Nephron (organoid): ENCODE measurements around the gene CCT7.

Source experiments
- H3K27ac Mint-ChIP-seq, 3 experiments: 2 replicates each; pipeline ENCODE4 v1.8.0; 2020; ENCODE audit warnings: mixed read lengths in 3 of 3, mild to moderate bottlenecking in 2 of 3, moderate library complexity in 1 of 3
- H3K27me3 Mint-ChIP-seq: 2 replicates; pipeline ENCODE4 v1.8.0; 2021; ENCODE audit warnings: low read depth, mild to moderate bottlenecking, moderate library complexity, mixed read lengths
- H3K36me3 Mint-ChIP-seq: 2 replicates; pipeline ENCODE4 v1.8.0; 2020; ENCODE audit warnings: low read depth, mixed read lengths
- H3K4me1 Mint-ChIP-seq: 2 replicates; pipeline ENCODE4 v1.8.0; 2020; ENCODE audit warnings: mixed read lengths
- H3K4me3 Mint-ChIP-seq, 3 experiments: 2 replicates each; pipeline ENCODE4 v1.8.0; 2020; ENCODE audit warnings: mild to moderate bottlenecking in 3 of 3, mixed read lengths in 3 of 3, moderate library complexity in 2 of 3
- H3K9me3 Mint-ChIP-seq: 2 replicates; pipeline ENCODE4 v1.8.0; 2020; ENCODE audit warnings: mixed read lengths
- TF ChIP-seq, protein P1 (sequence below), 3 experiments: fragments of 200-600 bp; sonication (generic); IDR thresholded peaks; one replicate each; pipeline ENCODE4 v1.5.0; 2021; ENCODE audit warnings: antibody characterized with exemption in 3 of 3; ENCODE audit not compliant: unreplicated experiment in 3 of 3

CCT7 gene

DNA sequence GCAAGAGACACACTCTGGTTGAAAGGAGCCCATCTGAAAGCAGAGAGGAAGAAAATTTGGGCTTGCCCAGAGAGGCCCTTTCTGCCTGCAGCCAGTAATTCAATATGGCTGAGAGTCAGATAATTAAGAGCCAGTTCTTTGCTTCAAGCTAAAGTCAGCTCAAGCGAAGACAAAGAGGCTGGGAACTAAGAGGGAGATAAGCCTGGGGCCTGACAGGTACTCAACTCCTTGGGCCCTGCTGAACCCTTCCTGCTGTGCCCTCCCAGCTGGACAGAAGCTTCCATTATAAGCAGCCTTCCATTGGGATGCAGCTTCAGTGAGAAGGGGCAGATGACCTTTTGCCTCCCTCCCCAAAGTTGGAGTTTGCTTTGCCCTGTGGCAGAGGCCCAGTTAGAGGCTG is 38.2 kb downstream of the CCT7 start:
- no peak overlapping the region for H3K4me3 Mint-ChIP-seq
- TF ChIP-seq, protein P1, sequence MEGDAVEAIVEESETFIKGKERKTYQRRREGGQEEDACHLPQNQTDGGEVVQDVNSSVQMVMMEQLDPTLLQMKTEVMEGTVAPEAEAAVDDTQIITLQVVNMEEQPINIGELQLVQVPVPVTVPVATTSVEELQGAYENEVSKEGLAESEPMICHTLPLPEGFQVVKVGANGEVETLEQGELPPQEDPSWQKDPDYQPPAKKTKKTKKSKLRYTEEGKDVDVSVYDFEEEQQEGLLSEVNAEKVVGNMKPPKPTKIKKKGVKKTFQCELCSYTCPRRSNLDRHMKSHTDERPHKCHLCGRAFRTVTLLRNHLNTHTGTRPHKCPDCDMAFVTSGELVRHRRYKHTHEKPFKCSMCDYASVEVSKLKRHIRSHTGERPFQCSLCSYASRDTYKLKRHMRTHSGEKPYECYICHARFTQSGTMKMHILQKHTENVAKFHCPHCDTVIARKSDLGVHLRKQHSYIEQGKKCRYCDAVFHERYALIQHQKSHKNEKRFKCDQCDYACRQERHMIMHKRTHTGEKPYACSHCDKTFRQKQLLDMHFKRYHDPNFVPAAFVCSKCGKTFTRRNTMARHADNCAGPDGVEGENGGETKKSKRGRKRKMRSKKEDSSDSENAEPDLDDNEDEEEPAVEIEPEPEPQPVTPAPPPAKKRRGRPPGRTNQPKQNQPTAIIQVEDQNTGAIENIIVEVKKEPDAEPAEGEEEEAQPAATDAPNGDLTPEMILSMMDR (IDR thresholded peaks at IDR 0.05; ENCODE audit: unreplicated experiment in 3 of 3) = no peak
- peaks cover 4% of the 10 kb centered on the region for H3K4me1 Mint-ChIP-seq
- H3K27me3 Mint-ChIP-seq = peaks cover 63% of the 10 kb centered on the region
- H3K27ac Mint-ChIP-seq = no peak overlapping the region
- peaks cover 6% of the 10 kb centered on the region for H3K9me3 Mint-ChIP-seq
- no peaks in the 10 kb centered on the region for H3K36me3 Mint-ChIP-seq

DNA sequence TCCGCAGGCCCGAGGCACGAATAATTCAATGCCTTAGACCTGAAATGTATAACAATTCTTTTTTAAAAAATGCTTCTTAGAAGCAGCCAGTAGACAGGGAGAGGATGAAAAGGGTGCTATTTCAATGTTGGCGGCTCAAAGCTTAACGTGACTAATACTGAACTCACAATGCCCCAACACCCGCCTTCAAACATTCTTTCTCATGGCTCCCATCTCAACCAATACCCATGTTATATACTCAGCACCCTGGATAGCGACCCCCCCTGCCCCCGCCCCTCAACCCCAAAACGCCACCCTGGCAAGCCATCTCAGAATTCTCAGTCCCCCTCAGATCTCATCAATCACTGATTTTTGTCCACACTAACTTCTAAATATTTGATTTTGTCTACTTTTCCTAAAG is 45.7 kb downstream of the CCT7 start:
- peaks cover 22% of the 10 kb centered on the region for H3K27me3 Mint-ChIP-seq
- H3K4me1 Mint-ChIP-seq = no peaks in the 10 kb centered on the region
- TF ChIP-seq, protein P1 (IDR thresholded peaks at IDR 0.05; ENCODE audit: unreplicated experiment in 3 of 3) = no peak
- H3K36me3 Mint-ChIP-seq = no peaks in the 10 kb centered on the region
- H3K27ac Mint-ChIP-seq = no peak overlapping the region
- no peaks in the 10 kb centered on the region for H3K9me3 Mint-ChIP-seq
- H3K4me3 Mint-ChIP-seq = no peak overlapping the region

- H3K27me3 Mint-ChIP-seq = peaks cover 36% of the 10 kb centered on the region
- TF ChIP-seq, protein P1 (IDR thresholded peaks at IDR 0.05; ENCODE audit: unreplicated experiment in 3 of 3) = no peak
- no peaks in the 10 kb centered on the region for H3K9me3 Mint-ChIP-seq
- no peaks in the 10 kb centered on the region for H3K36me3 Mint-ChIP-seq
- no peak overlapping the region for H3K4me3 Mint-ChIP-seq
- H3K4me1 Mint-ChIP-seq = no peaks in the 10 kb centered on the region
- no peak overlapping the region for H3K27ac Mint-ChIP-seq
Observed at GRCh38 chr2:73281244-73281643, 47.1 kb downstream of the CCT7 start.

DNA sequence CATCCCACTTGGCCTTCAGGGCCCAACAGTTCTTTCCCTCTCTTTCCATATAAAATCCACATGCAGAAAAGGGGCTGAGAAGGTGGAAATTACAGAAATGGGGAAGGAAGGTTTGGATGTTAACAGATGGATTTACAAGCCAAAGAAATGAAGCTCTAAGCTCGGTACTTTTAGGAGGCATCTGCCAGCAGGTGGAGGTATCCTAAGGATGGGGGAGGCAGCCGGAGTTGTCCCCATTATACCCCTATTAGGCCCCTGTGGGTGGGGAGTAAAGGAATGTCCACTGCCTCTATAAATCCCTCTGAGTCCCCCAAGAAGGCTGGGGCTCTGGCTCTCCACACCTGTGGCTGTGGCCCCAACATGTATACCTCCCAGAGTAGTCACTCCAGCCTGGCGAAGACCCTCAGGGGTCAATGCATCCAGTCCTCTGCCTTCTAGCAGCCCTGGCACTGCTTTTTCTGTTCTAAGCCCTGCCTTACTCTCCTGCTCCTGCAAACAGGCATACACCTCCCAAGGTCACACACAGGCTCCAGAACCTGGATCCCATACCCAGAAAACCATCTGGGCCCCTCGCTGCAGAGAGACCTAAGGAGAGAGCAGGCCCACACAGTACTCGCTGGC is 48.9 kb downstream of the CCT7 start:
- Mint-ChIP-seq H3K36me3 (no peaks in the 10 kb centered on the region), H3K27me3 (peaks cover 54% of the 10 kb centered on the region), H3K9me3 (no peaks in the 10 kb centered on the region), H3K4me1 (no peaks in the 10 kb centered on the region), H3K4me3 (peak overlapping the region; percentile 77 to 86 (median 82)), H3K27ac (no peak overlapping the region)
- TF ChIP-seq, protein P1 (IDR thresholded peaks at IDR 0.05; ENCODE audit: unreplicated experiment in 3 of 3) = no peak

- H3K27me3 Mint-ChIP-seq = peaks cover 61% of the 10 kb centered on the region
- H3K36me3 Mint-ChIP-seq = no peaks in the 10 kb centered on the region
- H3K9me3 Mint-ChIP-seq = no peaks in the 10 kb centered on the region
Observed at GRCh38 chr2:73283545-73284295, 49.6 kb downstream of the CCT7 start.

More at GRCh38 chr2:73283545-73284295, 49.6 kb downstream of the CCT7 start:
- no peak overlapping the region for H3K27ac Mint-ChIP-seq
- no peaks in the 10 kb centered on the region for H3K4me1 Mint-ChIP-seq
- TF ChIP-seq, protein P1 (IDR thresholded peaks at IDR 0.05; ENCODE audit: unreplicated experiment in 3 of 3) = no peak
- peak overlapping the region; percentile 77 to 86 (median 82) for H3K4me3 Mint-ChIP-seq
